Fibroblast of skin of left biceps (primary cell): ENCODE results near the gene ATP11A.
A peak's percentile ranks its signal among the peaks of the same experiment; 100 is the strongest.
"Not testable (repeated sequence)": the region's sequence is repeated elsewhere in the genome, so short reads cannot be mapped to it uniquely, and the experiment has no call there.

Experiments
- DNase-seq, 2 experiments: peaks; one replicate each; pipeline ENCODE4 v3.0.0-alpha.2; 2013; ENCODE audit warnings: low read depth in 2 of 2

ATP11A gene

GRCh38 chr13:112859128-112859816 lies 169.4 kb downstream of the ATP11A start:
- DNase-seq = no peak

GRCh38 chr13:112859817-112860190 lies 170.0 kb downstream of the ATP11A start:
- DNase-seq = no peak

- DNase-seq = no peak
Observed at GRCh38 chr13:112861876-112862615, 172.2 kb downstream of the ATP11A start.

- DNase-seq = not testable (repeated sequence)
Observed at GRCh38 chr13:112863356-112863755, 173.5 kb downstream of the ATP11A start.

- not testable (repeated sequence) for DNase-seq
Observed at GRCh38 chr13:112865478-112865877, 175.6 kb downstream of the ATP11A start.

GRCh38 chr13:112867301-112867711 lies 177.5 kb downstream of the ATP11A start:
- DNase-seq = no peak

GRCh38 chr13:112868308-112868707 lies 178.5 kb downstream of the ATP11A start:
- DNase-seq = no peak

GRCh38 chr13:112869202-112870050 lies 179.6 kb downstream of the ATP11A start:
- no peak for DNase-seq

GRCh38 chr13:112870051-112870331 lies 180.2 kb downstream of the ATP11A start:
- DNase-seq = no peak

- no peak for DNase-seq
Observed at GRCh38 chr13:112870737-112871287, 181.0 kb downstream of the ATP11A start.

- no peak for DNase-seq
Observed at GRCh38 chr13:112871742-112872141, 181.9 kb downstream of the ATP11A start.

GRCh38 chr13:112872657-112873631 lies 183.1 kb downstream of the ATP11A start:
- DNase-seq = not testable (repeated sequence)

GRCh38 chr13:112873851-112874750 lies 184.3 kb downstream of the ATP11A start:
- peak in 1 of 2 experiments; percentile 20 for DNase-seq

GRCh38 chr13:112874751-112875300 lies 185.0 kb downstream of the ATP11A start:
- no peak for DNase-seq

GRCh38 chr13:112875627-112876026 lies 185.8 kb downstream of the ATP11A start:
- no peak for DNase-seq

GRCh38 chr13:112876305-112877000 lies 186.6 kb downstream of the ATP11A start:
- no peak for DNase-seq

- no peak for DNase-seq
Observed at GRCh38 chr13:112877066-112877465, 187.2 kb downstream of the ATP11A start.

- DNase-seq = no peak
Observed at GRCh38 chr13:112877539-112877938, 187.7 kb downstream of the ATP11A start.
